Activated gamma-delta T cell (primary cell): ENCODE measurements around the gene SH2B3.
"Not testable (repeated sequence)": the region's sequence is repeated elsewhere in the genome, so short reads cannot be mapped to it uniquely, and the experiment has no call there.

ENCODE experiments used
- DNase-seq: peaks from one replicate; lab custom pipeline; 2025; lab: John Stamatoyannopoulos, UW

Gene SH2B3

DNA sequence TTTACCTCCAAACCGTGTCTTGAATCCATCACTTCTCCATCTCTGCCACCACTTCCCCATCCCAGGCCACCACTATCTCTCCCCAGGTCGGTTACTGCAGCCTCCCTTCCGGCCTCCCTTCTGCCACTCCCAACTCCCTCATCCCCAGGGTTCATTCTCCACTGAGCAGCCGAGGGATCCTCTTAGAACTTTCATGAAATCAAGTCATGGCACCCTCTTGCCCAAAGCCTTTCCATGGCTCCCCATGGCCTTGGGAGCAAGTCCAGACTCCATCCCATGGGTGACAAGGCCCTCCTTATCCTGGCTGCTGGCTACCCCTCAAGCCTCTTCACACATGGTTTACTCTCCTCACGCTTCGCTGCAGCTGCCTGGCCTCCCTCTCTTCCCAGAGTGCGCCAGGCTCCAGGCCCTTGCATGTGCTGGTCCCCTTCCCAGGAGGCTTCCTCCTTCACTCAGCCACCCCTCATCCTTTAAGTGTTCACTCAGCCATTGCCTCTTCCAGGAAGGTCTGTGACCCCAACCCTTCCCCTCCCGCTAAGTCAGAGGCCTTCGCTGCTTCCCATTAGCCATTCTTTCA is 17.9 kb upstream of the SH2B3 start:
- DNase-seq = no peak

DNA sequence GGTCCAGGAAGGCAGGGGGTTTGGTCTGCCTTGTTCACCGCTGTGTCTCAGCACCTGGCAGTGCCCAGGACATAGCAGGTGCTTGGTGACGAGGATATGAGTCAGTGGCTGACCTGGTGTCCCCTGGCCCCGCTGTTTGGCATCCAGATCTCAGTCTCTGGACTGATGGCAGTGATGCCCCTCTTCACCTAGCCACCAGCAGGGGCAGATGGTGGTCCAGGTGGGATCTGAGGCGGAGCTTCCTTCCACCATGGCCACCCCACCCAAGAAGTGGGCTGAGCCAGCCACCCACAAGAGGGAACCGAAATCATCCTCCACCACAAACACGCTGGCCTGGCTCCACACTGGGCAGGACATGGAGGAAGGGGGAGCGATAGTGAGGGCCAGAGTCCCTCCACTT is 16.1 kb upstream of the SH2B3 start:
- DNase-seq = no peak

DNA sequence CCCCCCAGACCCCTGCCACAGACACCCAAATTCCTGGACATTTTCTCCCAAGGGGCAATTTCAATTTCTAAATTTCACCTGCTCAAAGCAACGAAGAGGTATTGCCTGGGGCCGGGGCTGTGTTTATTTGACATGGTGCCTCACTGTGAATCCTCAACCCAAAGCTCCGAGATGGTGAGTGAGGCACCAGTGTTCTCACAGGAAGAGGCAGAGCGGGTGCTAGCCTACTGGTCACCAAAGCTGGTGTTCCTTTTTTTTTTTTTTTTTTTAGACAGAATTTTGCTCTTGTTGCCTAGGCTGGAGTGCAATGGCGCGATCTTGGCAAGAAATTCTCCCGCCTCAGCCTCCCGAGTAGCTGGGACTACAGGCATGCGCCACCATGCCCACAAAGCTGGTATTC is 14.8 kb upstream of the SH2B3 start:
- DNase-seq = no peak

DNA sequence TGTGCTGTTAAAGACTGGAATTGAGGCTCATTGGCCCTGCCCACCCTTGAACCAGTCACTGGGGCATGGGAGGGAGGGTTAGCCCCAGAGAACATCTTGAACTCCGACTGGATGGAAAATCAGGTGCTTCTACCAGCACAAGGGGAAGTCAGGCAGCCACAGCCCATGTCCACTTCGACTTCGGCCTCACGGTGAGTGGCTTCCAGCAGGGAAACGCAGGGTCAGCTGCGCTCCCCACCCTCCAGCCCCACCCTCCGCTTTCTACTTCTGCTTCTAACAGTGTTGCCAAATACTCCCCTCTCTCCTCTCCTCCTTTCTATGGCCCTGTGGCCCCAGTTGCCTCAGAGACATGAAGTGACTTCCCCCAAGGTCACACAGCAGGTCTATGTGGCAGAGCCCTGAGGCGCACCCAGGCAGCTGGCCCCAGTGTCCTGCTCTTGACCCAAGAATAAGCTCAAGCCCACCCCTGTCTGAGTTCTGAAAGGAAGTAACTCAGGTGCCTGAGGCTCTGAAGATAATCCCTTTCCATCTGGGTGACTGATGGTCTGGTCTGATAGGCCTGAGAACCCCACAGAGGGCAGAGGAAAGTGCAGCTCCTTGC is 11.9 kb upstream of the SH2B3 start:
- DNase-seq = no peak

DNA sequence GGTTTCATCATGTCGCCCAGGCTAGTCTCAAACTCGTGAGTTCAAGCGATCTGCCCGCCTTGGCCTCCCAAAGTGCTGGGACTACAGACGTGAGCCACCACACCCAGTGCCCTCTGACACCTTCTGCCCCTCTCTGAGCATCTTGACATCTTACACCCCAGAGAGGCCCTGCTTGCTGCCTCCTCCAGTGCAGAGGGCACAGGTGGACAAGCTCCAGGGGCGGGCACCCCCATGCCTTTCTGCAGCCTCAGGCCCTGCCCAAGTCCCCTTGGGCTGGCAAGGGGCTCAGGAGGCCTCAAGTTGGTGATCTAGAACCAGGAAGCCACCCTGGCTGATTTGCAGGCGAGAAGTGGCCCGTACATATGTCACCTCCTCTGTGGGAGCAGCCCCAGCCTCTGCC is 11.2 kb upstream of the SH2B3 start:
- DNase-seq = no peak

DNA sequence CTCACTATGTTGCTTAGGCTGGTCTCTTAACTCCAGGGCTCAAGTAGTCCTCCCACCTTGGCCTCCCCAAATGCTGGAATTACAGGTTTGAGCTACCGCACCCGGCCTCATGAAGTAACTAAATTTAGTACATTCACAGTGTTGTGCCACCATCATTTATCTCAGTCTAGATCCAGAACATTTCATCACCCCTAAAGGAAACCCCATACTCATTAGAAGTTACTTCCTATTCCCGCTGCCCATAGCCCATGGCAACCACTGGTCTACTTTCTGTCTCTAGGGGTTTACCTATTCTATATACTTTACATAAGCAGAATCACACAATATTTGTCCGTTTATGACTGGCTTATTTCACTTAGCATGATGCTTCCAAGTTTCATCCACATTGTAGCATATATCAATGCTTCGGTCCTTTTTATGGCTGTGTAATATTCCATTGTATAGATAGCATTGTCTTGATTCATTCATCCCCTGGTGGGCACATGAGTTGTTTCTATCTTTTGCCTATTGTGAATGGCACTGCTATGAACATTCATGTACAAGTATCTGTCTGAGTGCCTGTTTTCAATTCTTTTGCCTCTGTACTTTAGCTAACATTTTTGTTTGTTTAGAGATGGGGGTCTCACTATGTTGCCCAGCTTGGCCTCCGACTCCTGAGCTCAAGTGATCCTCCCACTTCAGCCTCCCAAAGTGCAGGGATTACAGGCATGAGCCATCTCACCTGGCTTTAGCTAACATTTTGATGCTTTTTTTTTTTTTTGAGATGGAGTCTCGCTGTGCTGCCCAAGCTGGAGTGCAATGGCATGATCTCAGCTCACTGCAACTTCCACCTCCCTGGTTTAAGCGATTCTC is 10.2 kb upstream of the SH2B3 start:
- DNase-seq = no peak

DNA sequence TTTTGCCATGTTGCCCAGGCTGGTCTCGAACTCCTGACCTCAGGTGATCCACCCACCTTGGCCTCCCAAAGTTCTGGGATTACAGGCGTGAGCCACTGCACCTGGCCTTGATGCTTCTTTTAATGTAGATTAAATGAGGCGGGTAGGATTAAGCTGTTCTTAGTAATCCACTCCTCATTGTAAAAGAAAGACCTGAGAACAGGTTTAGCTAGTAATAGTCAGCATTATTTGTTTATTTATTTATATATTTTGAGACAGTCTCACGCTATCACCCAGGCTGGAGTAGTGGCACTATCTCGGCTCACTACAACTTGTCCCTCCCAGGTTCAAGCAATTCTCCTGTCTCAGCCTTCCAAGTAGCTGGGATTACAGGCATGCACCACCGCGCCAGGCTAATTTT is 9.5 kb upstream of the SH2B3 start:
- not testable (repeated sequence) for DNase-seq

- DNase-seq = peak; percentile 77
Observed at GRCh38 chr12:111396726-111397445, 8.8 kb upstream of the SH2B3 start.

- DNase-seq = no peak
Observed at GRCh38 chr12:111398530-111398929, 7.2 kb upstream of the SH2B3 start.

DNA sequence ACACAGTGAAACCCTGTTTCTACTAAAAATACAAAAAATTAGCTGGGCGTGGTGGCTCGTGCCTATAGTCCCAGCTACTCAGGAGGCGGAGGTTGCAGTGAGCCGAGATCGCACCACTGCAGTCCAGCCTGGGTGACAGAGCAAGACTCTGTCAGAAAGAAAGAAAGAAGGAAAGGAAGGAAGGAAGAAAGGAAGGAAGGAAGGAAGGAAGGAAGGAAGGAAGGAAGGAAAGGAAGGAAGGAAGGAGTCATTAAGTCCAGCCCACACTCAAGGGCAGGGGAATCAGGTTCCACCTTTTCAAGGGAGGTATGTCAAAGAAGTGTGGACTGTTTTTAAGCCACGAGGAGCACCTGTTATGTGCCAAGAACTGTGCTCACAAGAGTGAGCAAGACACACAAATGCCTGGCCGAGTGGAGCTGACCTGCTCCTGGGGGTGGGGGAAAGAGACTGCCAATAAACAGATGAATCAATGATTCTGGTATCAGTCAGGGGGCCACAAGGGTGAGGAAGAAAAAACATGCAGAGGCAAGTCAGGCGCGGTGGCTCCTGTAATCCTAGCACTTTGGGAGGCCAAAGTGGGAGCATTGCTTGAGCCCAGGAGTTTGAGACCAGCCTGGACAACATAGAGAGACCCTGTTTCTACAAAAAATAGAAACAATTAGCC is 5.8 kb upstream of the SH2B3 start:
- DNase-seq = not testable (repeated sequence)

- no peak for DNase-seq
Observed at GRCh38 chr12:111401167-111401605, 4.5 kb upstream of the SH2B3 start.

GRCh38 chr12:111402490-111402824 is 3.3 kb upstream of the SH2B3 start:
- not testable (repeated sequence) for DNase-seq

DNA sequence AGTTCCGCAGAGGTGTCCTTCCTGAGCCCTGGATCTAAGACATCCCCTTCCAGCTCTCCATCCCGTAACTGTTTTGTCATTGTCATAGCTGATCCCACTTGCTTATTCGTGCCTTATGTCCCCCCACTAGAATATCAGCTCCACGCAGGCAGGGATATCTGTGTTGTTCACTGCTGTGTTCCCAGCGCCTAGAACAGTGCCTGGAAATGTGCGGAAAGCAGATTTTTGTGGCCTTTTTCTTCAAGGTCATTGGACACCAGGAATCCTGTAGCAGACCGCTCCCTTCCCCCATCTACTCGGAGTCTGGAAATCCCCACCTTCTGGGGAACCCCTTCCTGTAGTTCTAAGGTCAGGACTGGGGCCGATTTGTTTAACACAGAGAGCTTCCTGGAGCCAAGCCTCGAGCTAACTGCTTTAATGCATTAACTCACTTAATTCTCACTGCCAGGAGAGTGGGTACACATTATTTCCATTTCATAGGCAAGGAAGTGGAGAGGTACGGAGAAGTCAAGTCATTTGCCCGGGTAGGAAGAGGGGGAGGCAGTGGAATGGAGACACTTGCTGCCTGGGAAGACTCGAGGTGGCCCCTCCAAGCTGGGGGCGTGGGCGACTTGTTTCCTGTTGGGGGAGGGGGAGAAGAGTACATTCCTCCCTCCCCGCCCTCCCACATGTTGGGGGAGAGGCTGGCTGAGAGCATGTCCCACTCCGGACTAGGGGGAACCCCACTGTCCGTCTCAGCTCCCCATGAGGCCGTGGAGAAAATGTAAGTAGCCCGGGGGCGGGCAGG is 1.2 kb upstream of the SH2B3 start:
- no peak for DNase-seq

- peak; percentile 98 for DNase-seq
Observed at GRCh38 chr12:111405149-111405858, 419 bp upstream of the SH2B3 start.

DNA sequence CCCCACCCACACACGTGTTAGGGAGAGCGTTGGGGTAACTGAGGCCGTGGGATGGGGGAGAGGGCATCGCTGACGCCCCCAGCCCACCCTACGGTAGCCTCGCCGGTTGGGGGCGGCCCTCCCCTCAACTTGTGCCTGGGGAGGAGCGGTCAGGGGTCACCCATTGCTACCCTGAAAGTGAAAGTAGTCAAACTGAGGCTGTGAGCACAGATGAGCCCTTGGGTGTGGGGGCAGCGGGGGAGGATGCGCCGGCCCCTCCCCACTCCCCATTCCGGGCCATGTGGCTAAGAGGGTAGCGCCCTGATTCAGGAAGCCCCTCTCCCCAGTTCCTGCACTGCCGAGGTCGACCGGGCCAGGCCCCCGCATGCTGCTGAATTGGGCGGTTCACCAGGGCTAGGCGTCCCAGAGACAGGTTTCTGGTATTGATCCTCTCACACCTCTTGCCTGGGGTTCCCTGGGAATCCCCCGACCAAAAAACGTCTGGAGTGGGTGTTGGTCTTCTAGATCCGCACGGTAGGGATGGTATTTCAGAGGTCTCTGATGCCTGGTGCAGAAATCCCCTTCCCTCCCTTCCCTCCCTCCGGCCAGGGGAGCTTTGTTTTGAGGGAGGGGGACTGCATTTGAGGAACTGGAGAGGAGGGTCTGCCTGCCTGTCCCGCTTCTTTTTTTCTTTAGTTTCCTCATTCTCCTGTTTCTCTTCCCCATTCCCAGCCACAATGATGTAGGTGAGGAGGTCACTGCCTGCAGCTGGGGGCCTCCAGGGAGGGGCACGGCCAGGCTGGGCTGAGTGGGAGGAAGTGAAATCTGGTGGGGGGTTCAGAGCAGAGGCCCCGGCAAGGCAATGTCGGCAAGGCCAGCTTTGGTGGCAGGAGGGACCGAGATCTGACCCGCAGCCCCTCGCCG is 1.0 kb downstream of the SH2B3 start:
- DNase-seq = peak; percentile 32

- DNase-seq = no peak
Observed at GRCh38 chr12:111407377-111408115, 1.8 kb downstream of the SH2B3 start.

DNA sequence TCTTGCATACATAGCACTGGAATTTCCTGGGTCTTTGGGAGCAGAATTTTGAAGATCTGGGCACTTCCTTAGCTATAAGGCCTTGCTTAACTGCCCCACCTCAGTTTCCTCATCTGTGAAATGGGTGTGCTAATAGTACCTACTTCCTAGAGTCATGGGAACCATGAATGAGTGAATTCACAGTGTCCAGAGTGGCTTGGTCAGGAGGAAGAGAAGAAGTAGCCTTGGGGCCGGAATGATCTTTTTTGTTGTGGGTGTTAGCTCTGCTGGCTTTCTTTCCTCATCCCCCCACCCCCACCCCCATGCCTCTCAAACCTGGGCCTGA is 2.4 kb downstream of the SH2B3 start:
- no peak for DNase-seq

DNA sequence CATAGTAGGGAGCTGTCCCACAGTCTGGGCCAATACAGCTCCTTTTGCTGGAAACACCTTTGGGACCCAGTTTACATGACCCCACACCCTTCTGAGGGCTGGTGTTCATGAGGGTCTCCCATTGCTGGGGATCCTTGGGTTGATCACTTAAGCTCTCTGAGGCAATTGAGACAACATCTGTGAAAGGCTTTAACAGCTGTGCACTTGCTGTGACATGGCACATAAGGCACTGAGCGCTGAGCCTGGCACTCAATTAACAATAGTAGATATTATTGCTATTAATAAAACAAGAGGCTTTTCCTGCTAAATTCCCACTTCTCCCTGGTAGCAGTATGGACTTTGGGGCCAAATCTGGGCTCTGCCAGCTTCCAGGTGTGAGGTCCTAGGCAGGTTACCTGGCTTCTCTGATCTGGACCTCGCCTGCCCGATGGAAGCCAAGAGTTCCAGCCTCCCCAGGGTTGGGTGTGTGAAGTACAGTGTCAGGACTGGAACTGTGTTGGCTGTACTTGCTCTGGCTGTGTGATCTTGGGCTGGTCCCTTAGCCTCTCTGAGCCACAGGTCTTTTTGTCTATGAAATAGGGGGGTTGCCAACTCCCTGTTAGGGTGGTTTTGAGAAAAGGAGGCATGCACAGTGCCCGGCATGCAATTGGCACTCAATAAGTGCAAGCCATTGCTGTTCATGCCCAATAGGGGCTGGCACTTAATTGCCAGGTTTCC is 3.1 kb downstream of the SH2B3 start:
- DNase-seq = no peak
